GM21515 (cell line): ENCODE measurements around the gene TRHDE.

ENCODE experiments used
- ATAC-seq: cut with Tn5 transposase; IDR thresholded peaks from one replicate; pipeline ENCODE4 v1.9.1; 2021; ENCODE audit not compliant: unreplicated experiment

TRHDE gene

DNA sequence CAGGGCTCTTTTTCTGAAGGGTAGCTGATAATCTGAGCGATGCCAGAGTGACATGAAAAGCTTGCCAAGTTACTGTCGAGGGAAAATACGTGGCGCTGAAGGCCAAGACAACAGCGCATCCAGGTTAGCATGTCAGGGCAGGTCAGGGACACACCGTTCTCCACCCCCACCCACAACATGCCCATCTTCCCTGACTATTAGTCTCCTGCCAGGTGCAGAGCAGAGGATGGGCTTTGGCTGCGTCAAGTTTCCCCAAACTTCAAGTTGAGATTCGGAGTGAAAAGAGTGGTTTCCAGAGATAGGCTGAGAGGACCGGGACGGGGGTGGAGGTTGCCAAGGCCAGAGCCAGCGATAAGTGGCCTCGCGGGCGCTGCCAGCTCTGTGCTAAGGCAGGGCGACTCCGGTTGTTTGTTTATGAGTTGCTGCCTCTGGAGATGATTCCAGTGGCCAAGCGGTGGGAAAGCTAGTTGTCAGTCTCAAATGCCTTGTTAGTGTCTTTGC, 1.7 kb downstream of the TRHDE start:
- ATAC-seq, result no peak

DNA sequence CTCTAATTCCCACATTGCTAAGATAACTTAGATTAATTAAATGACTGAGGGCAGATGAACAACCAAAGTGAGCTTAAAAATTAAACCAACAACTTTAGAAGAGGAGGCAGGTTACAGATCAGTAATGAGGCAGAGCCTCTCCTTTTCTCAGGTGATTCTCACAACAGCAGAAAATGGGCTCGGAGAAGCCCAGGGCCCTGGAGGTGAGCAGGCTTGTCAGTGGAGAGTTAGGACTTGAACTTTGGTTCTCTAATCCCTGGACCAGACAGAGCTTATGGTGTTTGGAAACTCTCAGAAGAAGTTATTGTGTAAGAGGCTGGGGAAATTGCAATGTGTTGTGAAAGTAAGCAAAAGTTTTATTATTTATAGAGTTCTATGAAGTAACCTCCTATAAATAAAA, 2.8 kb downstream of the TRHDE start:
- ATAC-seq, result no peak

DNA sequence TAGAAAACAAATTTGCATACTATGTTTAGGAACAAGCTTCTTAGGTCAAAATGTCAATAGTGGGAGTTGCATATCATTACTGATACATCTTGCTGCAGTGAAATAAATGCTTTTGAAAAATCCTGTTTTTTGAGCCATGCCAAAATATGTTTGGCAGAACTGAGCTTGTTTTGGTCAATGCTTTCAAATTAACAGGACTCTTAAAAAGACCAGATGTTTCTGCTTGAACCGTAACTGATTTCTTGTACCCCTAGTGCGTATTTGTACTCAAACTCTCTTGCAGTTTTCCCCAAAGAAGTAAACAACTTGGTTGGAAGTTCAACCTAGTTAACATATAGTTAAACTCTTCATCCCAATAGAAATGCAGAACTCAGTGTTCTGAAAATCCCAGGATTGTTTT, 3.4 kb downstream of the TRHDE start:
- ATAC-seq, result no peak

DNA sequence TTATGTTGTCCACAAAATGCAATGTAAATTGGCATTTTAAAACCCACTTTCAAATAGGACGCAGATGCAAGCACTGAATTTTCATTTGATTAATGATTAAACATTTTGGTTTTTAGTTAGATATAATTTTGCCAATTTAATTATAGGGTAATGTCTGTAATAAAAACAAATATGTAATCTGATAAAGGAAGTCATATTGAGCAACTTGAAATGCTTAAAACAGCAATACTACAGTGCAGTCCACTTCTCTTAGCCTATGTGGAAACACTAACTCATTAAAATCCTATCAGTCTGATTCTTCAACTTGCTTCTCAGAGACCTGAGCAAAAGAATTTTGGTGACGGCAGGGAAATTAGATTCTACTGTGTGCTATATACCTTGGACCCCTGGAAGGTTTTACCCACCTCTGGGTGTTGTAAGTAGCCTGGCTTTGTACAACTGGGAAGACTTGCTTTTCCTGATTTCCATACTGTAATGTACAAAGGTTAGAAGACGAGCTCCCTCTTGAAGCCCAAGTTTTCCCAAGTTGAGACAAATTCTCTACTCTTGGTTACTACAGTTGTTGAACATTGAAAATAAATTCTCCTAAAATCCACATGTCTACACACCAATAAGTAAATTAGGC, 4.1 kb downstream of the TRHDE start:
- ATAC-seq, result no peak

DNA sequence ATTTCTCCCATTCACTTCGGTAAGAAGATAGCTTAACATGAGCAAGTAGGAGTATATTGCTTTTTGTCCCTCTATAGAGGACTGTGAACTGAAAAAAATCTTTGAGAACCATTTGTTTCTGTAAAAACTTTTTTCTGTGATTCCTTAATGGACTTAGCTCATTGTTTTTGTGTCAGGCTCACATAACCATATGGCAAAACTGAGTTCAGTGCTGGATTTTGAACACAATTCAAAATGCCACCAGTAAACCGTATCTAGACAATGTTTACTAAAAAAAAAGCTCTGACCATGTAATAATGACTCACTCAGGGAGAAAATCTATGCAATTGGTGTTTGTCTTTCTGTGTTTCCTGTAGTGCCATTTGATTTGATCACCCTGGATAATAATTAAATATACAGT, 5.2 kb downstream of the TRHDE start:
- no peak for ATAC-seq

DNA sequence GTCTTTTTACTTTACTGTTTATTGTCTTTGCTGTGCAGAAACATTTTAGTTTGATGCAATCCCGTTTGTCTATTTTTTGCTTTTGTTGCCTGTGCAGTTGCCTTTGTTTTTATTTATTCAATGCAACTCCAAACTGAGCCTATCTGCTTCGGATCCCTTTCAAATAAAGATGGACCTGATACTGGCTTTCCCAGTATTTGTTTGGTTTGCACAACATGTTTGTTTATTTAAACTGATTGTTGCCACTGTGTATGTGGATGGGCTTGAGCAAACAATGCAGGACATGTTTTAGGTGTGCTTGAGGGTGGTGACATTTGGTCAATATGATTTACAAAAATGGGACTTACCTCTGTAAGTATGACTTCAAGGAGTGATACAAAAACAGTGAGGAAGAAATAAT, 6.7 kb downstream of the TRHDE start:
- no peak for ATAC-seq

DNA sequence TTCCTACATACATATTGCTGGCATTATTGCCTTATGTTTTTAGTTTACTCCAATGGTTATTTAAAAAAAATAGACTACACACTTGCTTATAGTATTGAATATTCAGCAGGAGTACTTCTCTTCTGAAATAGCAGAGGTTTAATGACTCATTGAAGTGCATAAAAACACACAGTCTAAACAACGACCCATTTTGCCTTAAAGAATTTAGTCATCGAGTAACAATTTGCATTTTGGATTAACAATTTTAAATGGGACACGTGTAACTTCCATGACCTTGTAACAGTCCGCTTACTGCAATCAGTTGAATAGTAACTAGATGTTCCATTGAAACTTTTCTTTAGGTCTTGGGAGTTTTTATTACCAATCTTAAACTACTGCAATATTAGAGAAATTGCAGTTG, 9.0 kb downstream of the TRHDE start:
- no peak for ATAC-seq

DNA sequence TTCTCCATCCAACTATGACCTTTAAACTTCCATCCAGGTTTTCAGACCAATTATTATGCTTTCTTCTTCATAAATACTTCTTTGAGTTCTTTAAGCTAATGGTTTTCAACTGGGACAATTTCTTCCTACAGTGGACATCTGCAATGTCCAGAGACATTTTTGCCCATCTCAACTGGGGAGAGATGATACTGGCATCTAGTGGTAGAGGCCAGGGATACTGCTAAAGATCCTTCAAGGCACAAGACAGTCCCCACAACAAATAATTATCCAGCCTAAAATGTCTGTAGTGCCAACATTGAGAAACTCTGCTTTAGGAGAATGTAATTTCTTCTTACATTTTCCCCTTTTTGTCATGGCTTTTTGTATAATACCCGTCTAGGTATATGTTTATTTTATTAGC, 10.6 kb downstream of the TRHDE start:
- no peak for ATAC-seq

DNA sequence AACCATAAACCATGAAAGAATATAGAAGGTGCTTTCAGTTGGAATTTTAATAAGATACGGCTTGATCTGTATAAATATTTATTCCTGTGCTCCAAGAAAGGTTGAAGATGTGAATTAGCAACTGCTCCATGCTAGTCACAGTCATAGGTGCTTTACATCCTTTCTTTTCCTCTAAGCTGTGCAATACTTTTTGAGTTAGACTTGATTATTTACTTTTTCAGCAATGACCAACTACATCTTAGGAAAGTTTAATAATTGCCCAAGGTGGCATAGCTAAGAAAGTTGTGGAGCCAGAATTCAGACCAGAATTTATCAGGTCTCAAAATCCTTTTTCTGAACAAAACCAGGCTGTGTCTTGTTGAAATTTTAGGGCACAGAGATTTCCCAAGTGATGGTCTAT, 13.7 kb downstream of the TRHDE start:
- no peak for ATAC-seq

DNA sequence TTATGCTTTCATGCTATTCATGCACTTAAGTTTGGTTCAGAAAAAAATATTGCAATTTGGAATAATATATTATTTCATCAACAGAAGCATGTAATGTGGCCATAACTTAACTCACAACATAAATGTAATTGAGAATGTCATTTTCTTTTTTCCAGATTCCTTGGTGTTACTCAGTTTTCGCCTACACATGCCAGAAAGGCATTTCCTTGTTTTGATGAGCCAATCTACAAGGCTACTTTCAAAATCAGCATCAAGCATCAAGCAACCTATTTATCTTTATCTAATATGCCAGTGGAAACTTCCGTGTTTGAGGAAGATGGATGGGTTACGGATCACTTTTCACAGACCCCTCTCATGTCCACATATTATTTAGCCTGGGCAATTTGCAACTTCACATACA, 14.4 kb downstream of the TRHDE start:
- ATAC-seq, result no peak

DNA sequence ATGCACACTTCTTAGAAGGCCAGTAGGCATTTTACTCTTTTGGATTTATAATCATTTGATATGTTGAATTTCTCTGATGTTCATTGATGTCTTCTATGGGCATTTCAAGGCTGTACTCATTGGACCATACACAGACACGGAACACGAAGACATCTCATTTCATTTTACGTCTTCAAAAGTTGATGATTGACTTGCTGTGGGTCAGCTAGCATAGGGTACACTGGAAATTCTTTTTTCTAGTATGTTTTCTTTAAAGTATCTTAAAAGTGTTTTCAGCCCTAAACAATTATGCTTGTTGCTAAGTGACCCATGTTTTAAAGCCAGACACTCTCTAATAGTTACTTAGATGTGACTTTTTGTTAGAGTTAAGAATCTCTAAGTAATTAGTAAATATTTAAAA, 16.3 kb downstream of the TRHDE start:
- ATAC-seq, result no peak

DNA sequence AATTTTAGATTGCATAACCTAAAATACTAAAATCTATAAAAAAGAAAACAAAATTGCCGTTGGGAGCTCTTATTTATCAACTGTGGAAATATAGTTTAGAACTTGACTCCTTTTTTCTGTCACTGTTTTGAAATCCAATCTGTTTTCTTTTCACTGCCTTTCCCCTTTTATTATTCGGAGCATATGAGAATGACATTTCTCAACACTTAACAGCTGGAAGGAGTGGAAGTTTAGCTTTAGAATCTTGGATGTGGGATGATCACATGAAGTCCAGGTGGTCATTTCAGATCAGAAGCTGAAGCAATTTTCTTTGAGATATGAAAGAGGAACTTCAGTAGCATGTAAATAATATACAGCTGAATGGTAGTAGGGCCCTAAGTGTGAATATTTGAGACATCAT, 16.7 kb downstream of the TRHDE start:
- ATAC-seq, result no peak

DNA sequence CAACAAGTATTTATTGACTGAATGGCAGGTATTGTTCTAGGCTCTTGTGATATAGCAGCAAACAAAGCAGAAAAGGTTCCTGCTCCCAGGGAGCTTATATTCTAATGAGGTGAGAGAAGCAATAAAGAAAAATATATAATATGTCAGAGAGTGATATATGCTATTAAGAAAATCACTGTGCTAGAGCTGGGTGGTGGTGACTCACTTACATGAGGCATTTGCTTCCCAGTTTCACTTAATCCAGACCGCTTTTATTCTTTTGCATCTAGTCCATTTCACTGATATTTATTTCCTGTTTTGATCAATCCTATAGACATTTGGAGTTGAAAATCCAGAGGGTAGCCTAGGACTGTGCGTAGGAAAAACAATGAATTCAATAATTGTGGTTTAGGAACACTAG, 17.5 kb downstream of the TRHDE start:
- ATAC-seq, result no peak

DNA sequence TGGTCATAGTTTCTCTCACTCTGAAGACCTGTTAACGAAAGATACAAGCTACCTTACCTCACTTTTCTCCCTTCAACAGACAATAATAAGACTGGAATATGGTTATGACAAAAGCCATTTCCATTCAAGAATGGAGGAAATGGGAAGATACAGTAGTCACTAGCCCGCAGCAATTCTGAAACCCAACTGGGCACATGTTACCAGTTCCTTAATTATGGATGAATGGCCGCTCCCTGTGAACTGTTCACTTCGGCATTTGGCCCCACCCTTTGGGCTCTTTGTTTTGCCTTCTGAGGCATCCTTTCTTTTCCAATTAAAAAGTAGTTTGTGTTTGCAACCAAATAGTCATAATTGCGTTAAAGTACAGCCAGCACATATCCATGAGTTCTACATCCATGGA, 19.0 kb downstream of the TRHDE start:
- ATAC-seq, result no peak

DNA sequence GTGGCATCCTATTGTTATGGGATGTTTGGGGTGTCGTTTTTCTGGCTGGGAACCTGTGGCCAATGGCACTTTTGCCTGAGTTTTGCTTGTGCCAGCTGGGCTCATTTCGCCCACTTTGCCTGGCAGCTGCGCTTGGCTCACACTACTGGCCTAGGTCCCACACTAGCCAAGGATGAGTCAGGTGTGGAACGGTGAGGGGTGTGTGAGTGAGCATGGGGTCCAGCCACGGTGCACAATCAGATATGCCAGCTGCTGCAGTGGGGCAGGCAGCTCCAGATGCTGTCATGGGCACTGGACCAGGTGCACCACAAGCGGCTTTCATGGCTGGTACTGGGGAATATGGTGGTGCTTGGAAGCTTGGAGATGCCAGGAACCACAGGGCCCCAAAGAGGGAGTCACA, 21.5 kb downstream of the TRHDE start:
- no peak for ATAC-seq

DNA sequence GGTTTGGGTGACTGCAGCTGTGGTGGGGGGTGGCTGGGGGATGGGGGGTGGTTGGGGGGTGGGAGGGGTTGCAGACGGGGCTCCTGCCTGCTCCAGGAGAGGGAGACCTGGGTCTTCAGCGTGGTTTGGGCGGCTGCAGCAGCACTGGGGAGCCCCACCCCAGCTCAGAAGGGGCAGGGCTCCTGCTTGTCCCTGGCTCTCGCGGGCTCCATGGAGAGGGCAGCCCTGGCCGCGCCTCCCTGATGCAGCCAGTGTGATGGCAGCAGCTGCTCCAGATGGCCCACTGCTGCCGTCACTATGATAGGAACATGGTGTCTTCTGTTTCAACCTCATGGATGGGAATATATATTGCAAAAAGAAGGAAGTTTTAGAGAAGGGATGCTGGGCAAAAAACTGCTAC, 22.9 kb downstream of the TRHDE start:
- ATAC-seq, result no peak

DNA sequence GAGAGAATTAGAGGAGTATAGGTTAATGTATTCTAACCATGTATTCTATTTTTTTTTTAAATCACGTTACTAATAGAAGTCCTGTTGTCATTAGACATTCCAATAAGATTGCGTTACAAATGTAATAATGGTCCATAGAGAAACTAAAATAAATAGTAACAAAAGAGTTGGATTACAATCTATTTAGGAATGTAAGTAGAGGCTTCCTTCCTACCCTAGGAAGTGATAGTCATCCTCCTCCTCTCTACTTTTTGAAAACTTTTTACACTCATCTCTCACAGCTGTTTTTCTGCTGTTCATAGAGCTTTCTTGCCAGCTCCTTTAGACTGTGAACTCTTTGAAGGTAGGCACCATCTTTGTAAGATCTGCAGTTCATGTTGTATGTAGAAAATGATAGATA, 23.6 kb downstream of the TRHDE start:
- ATAC-seq, result no peak

DNA sequence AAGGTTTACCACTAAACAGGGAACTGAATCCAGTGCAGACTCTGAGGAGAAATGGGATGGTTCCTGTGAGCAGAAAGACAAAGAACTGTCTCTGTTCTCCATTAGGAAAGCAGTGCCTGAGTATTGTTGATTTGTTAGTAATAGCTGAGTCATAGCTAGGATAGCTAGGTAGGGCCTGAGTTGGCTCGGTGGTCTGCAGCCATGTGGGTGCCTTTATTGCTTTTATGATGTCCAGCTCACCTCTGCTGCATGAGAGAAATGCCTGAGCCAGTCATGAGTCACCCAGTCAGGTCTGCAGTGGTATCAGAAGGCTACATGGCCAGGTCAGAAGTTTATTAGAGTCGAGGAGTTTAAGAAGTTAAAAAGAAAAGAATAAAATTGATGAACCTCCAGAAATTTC, 24.2 kb downstream of the TRHDE start:
- ATAC-seq, result no peak

DNA sequence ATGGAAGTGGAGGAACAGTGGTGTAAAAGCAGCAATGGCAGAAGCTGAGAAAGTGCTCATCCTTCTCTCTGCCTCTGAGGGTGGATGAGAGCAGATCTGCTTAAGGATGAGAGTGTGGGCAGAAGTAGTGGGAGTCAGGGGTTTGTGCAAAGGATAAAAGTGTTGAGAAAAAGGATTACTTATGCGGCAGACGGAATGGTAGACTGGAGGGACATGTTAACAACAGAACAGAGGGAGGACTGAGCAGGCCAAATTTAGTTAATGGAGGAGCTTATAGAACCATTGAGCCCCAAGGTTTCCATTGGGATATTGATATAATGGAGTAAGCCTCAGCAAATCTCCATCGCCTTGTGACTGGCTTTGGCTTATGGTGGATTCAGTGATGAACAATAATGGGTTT, 25.5 kb downstream of the TRHDE start:
- no peak for ATAC-seq

DNA sequence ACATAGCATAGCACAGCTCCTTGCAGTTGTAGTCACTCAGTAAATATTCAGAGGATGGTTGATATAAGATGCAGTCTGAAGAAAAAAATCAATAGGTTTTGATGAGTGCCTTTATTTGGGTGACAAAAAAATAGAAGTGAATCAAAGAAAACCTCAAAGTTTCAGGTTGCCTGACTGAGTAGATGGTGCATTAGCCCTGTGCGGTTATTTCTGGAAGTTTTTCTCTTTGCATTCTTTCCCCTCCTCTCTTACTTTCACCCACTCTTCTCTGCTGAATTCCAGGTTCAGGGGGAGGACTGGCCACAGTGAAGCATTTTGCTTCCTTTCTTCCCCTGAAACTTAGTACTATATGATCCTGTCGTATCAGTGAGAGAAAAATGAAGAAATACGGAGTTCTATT, 28.6 kb downstream of the TRHDE start:
- no peak for ATAC-seq

DNA sequence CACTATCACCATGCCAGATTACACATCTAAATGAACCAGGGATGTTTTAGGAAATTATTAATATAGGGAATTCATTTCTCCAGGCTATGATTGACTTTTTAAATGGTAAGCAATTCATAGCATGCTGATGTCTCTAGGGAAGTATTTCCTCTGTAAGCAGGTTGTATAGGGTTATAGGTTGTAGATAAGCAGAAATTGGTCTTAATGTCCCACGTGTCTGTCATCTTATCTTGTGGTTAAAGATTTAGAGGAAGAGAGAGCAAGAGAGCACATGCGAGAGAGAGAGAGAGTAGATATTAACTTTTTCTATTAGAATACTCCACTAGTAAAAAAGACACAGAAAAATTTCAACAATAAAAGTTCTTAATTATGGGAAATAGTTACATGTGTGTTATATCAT, 32.6 kb downstream of the TRHDE start:
- ATAC-seq, result no peak

DNA sequence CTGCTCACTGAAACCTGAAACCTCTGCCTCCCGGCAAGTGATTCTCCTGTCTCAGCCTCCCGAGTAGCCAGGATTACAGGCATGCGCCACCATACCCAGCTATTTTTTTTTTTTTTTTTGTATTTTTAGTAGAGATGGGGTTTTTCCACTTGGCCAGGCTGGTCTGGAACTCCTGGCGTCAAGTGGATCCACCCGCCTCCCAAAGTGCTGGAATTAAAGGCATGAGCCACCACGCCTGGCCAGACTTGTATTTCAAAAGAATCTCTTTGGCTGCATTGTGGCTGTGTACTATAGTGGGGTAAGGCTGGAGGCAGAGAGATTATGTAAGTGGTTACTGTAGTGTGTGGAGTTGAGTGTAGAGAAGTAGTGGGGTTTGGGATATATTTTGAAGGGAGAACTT, 35.1 kb downstream of the TRHDE start:
- no peak for ATAC-seq

DNA sequence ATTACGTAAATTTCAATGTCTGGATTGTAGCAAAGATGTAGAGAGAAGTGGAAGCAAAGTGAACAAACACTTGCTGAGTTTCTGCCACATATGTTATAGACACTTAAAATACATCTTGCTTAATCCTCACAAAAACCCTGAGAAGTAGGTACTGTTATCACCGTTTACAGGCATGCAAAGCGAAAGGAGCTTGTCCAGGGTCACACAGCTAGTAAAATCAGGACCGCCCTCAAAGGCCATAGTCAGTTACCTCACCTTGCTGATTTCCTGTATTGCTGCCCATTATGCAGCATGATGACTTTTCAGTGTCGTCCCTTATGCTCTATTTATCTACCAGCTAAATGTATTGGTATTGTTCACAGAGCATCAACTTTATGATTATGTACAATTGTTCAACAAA, 39.8 kb downstream of the TRHDE start:
- no peak for ATAC-seq

DNA sequence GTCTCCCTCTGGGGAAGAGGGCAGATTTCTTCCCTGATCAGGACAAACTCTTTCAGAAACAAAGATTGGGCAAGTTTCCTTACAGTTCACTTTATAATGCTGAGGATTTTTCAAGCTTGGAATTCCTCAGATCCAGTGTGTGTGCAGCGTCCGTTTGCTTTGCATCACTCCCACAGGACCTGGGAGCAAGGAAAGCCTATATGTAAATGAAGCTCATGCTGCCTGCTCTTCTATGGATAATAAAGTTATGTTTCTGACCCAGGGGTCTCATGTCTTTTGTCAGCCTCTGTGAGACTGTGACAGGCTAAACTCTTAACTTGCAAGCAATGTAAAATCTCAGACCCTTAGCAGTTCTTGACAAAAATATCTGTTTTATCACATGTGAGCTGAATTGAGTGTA, 41.6 kb downstream of the TRHDE start:
- no peak for ATAC-seq
